ENCODE data around the gene NRG3. TPM values are rescaled to one million over a fixed set of nuclear protein-coding genes. Genes with fewer than 3 reads are reported as not detected.

NRG3 gene
- total RNA-seq, 2 donors from 2014 or later = 0.97 TPM; not detected in 1

GRCh38 chr10:82618007-82618406 lies 743.0 kb downstream of the NRG3 start:
- no peak for TF ChIP-seq POLR2A (IDR thresholded peaks at IDR 0.05)
- TF ChIP-seq CTCF (IDR thresholded peaks at IDR 0.05) = no peak
- TF ChIP-seq POLR2AphosphoS5 (IDR thresholded peaks at IDR 0.05) = no peak

GRCh38 chr10:82621680-82622079 lies 746.7 kb downstream of the NRG3 start:
- Histone ChIP-seq H3K4me1 (replicated peaks) (no peaks in the 10 kb centered on the region), H3K4me3 (no peak overlapping the region), H3K27me3 (replicated peaks; ENCODE audit: insufficient read depth) (no peaks in the 10 kb centered on the region), H3K36me3 (no peaks in the 10 kb centered on the region), H3K9me3 (no peaks in the 10 kb centered on the region), H3K27ac (no peak overlapping the region)
- intact Hi-C loops (cut with DNase I) = no loop called here
- DNase-seq (ENCODE audit: low spot score) = no peak
- WGBS = 82% methylated on average over 4 of the region's 4 CpGs
- no peak for TF ChIP-seq CTCF (IDR thresholded peaks at IDR 0.05)
- no peak for TF ChIP-seq POLR2AphosphoS5 (IDR thresholded peaks at IDR 0.05)

More at GRCh38 chr10:82618007-82618406, 743.0 kb downstream of the NRG3 start:
- H3K36me3 ChIP-seq = no peaks in the 10 kb centered on the region
- no peaks in the 10 kb centered on the region for H3K9me3 ChIP-seq
- H3K4me3 ChIP-seq = no peak overlapping the region
- no peaks in the 10 kb centered on the region for H3K27me3 ChIP-seq (replicated peaks; ENCODE audit: insufficient read depth)
- DNase-seq (ENCODE audit: low spot score) = no peak
- H3K4me1 ChIP-seq (replicated peaks) = no peaks in the 10 kb centered on the region
- H3K27ac ChIP-seq = no peak overlapping the region
- intact Hi-C loops (cut with DNase I) = no loop called here
- WGBS = 75% methylated on average over 5 of the region's 5 CpGs

DNA sequence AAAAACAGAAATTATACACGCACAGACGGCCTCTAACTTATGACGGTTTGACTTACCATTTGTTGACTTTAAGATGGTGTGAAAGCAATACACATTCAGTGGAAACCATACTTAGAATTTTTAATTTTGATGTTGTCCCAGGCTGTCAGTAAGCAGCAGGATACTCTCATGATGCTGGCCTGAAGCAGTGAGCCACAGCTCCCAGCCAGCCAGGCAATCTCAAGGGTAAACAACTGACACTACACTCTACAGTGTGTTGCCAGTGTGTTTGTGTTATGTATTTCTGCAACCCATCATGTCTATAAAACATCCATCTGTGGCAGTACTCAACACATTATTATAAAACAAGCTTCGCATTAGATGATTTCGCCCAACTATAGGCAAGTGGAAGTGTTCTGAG lies 747.5 kb downstream of the NRG3 start:
- intact Hi-C loops (cut with DNase I) = no loop called here
- no peak for DNase-seq (ENCODE audit: low spot score)
- H3K27me3 ChIP-seq (replicated peaks; ENCODE audit: insufficient read depth) = no peaks in the 10 kb centered on the region
- no peak overlapping the region for H3K27ac ChIP-seq
- no peaks in the 10 kb centered on the region for H3K36me3 ChIP-seq
- no peaks in the 10 kb centered on the region for H3K4me1 ChIP-seq (replicated peaks)
- no peak overlapping the region for H3K4me3 ChIP-seq
- 80% methylated on average over 5 of the region's 5 CpGs for WGBS
- no peak for TF ChIP-seq POLR2A (IDR thresholded peaks at IDR 0.05)
- no peak for TF ChIP-seq CTCF (IDR thresholded peaks at IDR 0.05)
- no peak for TF ChIP-seq POLR2AphosphoS5 (IDR thresholded peaks at IDR 0.05)
- H3K9me3 ChIP-seq = no peaks in the 10 kb centered on the region

- TF ChIP-seq POLR2A (IDR thresholded peaks at IDR 0.05) (no peak), CTCF (IDR thresholded peaks at IDR 0.05) (no peak), POLR2AphosphoS5 (IDR thresholded peaks at IDR 0.05) (no peak)
- H3K9me3 ChIP-seq = no peaks in the 10 kb centered on the region
- H3K27ac ChIP-seq = no peak overlapping the region
- DNase-seq (ENCODE audit: low spot score) = no peak
- intact Hi-C loops (cut with DNase I) = no loop called here
- H3K4me1 ChIP-seq (replicated peaks) = no peaks in the 10 kb centered on the region
- no peaks in the 10 kb centered on the region for H3K36me3 ChIP-seq
- no peaks in the 10 kb centered on the region for H3K27me3 ChIP-seq (replicated peaks; ENCODE audit: insufficient read depth)
- H3K4me3 ChIP-seq = no peak overlapping the region
Measured at GRCh38 chr10:82625512-82626189, 750.7 kb downstream of the NRG3 start.

- H3K36me3 ChIP-seq = no peaks in the 10 kb centered on the region
- DNase-seq (ENCODE audit: low spot score) = no peak
- H3K27ac ChIP-seq = no peak overlapping the region
- intact Hi-C loops (cut with DNase I) = no loop called here
- no peaks in the 10 kb centered on the region for H3K4me1 ChIP-seq (replicated peaks)
- 12% methylated on average over 3 of the region's 3 CpGs for WGBS
- no peaks in the 10 kb centered on the region for H3K9me3 ChIP-seq
- H3K27me3 ChIP-seq (replicated peaks; ENCODE audit: insufficient read depth) = no peaks in the 10 kb centered on the region
- no peak overlapping the region for H3K4me3 ChIP-seq
- TF ChIP-seq POLR2A (IDR thresholded peaks at IDR 0.05) (no peak), CTCF (IDR thresholded peaks at IDR 0.05) (no peak), POLR2AphosphoS5 (IDR thresholded peaks at IDR 0.05) (no peak)
Measured at GRCh38 chr10:82628373-82628772, 753.4 kb downstream of the NRG3 start.

Measured in prostate gland (tissue), 2 donors.